ENCODE measurements around the gene TPRX1. TPM values are rescaled to one million over a fixed set of nuclear protein-coding genes. Genes with fewer than 3 reads are reported as not detected.
"Not testable (repeated sequence)": the region's sequence is repeated elsewhere in the genome, so short reads cannot be mapped to it uniquely, and the experiment has no call there.

The TPRX1 gene
- total RNA-seq, 2 experiments from 2014 or later = not detected

- Mint-ChIP-seq H3K9me3 (no peaks in the 10 kb centered on the region), H3K4me1 (ENCODE audit: low read depth) (no peaks in the 10 kb centered on the region), H3K4me3 (no peak overlapping the region), H3K27me3 (peaks cover 8% of the 10 kb centered on the region), H3K27ac (no peak overlapping the region), H3K36me3 (ENCODE audit: low read depth) (no peaks in the 10 kb centered on the region)
- intact Hi-C loops (cut with micrococcal nuclease) = no loop called here
- no peak for ATAC-seq
- no peak for TF ChIP-seq CTCF (IDR thresholded peaks at IDR 0.05)
- no peak for DNase-seq
- ChIA-PET CTCF (interaction anchor here (0.6 to 1.2 kb wide), 2 partner anchors 18 to 220 kb away, joined by 3 read pairs; no protein-coding TSS in a partner anchor), POLR2A (no interaction called here)
These were observed 7.6 kb downstream of the TPRX1 start for GRCh38 chr19:47796785-47797184.

GRCh38 chr19:47794526-47794925 is 9.8 kb downstream of the TPRX1 start:
- H3K9me3 Mint-ChIP-seq = no peaks in the 10 kb centered on the region
- ChIA-PET CTCF (interaction anchor here (0.8 to 1.0 kb wide), 2 partner anchors 14 to 404 kb away, joined by 3 to 4 read pairs; no protein-coding TSS in a partner anchor), POLR2A (interaction anchor here (0.6 kb wide), 1 partner anchor 20 kb away, joined by 3 read pairs; no protein-coding TSS in a partner anchor)
- no peak overlapping the region for H3K4me3 Mint-ChIP-seq
- H3K27me3 Mint-ChIP-seq = peaks cover 8% of the 10 kb centered on the region
- intact Hi-C loops (cut with micrococcal nuclease) = no loop called here
- ATAC-seq = no peak
- no peaks in the 10 kb centered on the region for H3K36me3 Mint-ChIP-seq (ENCODE audit: low read depth)
- TF ChIP-seq CTCF (IDR thresholded peaks at IDR 0.05) = no peak
- no peak for DNase-seq
- peaks cover 2% of the 10 kb centered on the region for H3K4me1 Mint-ChIP-seq (ENCODE audit: low read depth)
- H3K27ac Mint-ChIP-seq = no peak overlapping the region

DNA sequence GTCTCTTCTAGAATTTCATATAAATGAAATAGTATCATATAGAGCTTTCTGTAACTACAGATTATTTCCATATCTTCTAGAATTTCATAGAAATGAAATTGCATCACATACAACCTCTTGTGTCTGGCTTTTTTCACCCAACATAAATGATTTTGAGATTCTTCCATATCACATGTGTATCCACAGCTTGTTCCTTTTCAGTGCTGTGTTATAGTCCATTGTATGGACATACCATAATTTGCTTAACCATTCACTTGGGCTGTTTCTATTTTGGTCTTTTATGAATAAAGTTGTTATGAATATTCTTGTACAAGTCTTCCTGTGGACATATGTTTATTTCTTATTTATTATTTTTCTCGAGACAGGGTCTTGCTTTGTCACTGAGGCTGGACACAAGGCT is 11.7 kb downstream of the TPRX1 start:
- H3K9me3 Mint-ChIP-seq = no peaks in the 10 kb centered on the region
- CTCF ChIA-PET = interaction anchor here (0.7 to 1.6 kb wide), 3 partner anchors 27 to 80 kb away, joined by 3 to 4 read pairs (median 3); partner anchors contain the start of gene EHD2
- H3K27me3 Mint-ChIP-seq = peaks cover 3% of the 10 kb centered on the region
- POLR2A ChIA-PET = no interaction called here
- DNase-seq (no peak), ATAC-seq (no peak)
- H3K4me3 Mint-ChIP-seq = no peak overlapping the region
- intact Hi-C loops (cut with micrococcal nuclease) = no loop called here
- H3K4me1 Mint-ChIP-seq (ENCODE audit: low read depth) = peaks cover 5% of the 10 kb centered on the region
- H3K27ac Mint-ChIP-seq = no peak overlapping the region
- TF ChIP-seq CTCF (IDR thresholded peaks at IDR 0.05) = no peak
- H3K36me3 Mint-ChIP-seq (ENCODE audit: low read depth) = no peaks in the 10 kb centered on the region

DNA sequence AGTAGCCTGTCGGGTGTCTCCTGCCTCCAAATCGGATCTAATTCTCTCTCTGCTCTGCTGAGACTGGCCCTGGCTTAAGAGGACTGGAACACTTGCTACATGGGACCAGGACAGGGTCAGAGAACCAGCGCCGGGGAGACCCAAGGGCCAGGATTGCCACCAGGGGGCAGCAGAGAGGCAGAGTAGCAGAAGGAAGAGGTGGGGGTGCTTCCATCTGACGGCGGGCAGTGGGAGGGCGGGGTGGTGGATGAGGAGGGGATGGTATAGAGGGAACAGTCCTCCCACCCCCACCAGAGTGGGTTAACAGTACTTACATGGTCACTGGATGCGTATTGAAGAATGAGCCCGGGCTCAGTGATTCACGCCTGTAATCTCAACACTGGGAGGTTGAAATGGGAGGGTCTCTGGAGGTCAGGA is 13.9 kb downstream of the TPRX1 start:
- peak; percentile 97 for TF ChIP-seq CTCF (IDR thresholded peaks at IDR 0.05)

GRCh38 chr19:47789811-47790210 is 14.5 kb downstream of the TPRX1 start:
- H3K27me3 Mint-ChIP-seq; ATAC-seq; H3K4me1 Mint-ChIP-seq (ENCODE audit: low read depth); DNase-seq; H3K27ac Mint-ChIP-seq; H3K4me3 Mint-ChIP-seq; POLR2A ChIA-PET; H3K36me3 Mint-ChIP-seq (ENCODE audit: low read depth); intact Hi-C loops (cut with micrococcal nuclease); H3K9me3 Mint-ChIP-seq: not testable (repeated sequence)
- CTCF ChIA-PET = interaction anchor here (0.7 to 3.3 kb wide), 18 partner anchors 8 to 164 kb away, joined by 3 to 15 read pairs (median 4); partner anchors contain the start of gene EHD2

More for the DNA sequence above, 13.9 kb downstream of the TPRX1 start:
- Mint-ChIP-seq H3K4me3 (no peak overlapping the region), H3K27ac (no peak overlapping the region), H3K4me1 (ENCODE audit: low read depth) (peaks cover 5% of the 10 kb centered on the region), H3K36me3 (ENCODE audit: low read depth) (peaks cover under 1% of the 10 kb centered on the region), H3K27me3 (peaks cover 1% of the 10 kb centered on the region), H3K9me3 (no peaks in the 10 kb centered on the region)
- ChIA-PET POLR2A (no interaction called here), CTCF (interaction anchor here (0.7 to 3.3 kb wide), 19 partner anchors 8 to 165 kb away, joined by 3 to 15 read pairs (median 4); partner anchors contain the start of gene EHD2)
- intact Hi-C loops (cut with micrococcal nuclease) = no loop called here
- DNase-seq (peak; percentile 90), ATAC-seq (peak; percentile 86)

DNA sequence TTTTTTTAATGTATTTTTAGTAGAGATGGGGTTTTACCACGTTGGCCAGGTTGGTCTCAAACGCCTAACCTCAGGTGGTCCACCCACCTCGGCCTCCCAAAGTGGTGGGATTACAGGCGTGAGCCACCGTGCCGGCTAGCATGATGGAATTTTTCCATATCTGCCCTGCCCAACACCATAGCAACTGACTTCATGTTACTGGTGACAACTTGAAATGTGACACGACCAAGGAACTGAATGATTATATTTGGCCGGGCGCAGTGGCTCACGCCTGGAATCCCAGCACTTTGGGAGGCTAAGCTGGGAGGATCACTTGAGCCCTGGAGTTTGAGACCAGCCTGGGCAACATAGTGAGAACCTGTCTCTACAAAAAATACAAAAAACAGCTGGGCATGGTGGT is 17.0 kb downstream of the TPRX1 start:
- H3K9me3 Mint-ChIP-seq; POLR2A ChIA-PET; H3K27ac Mint-ChIP-seq; DNase-seq; H3K27me3 Mint-ChIP-seq; H3K4me1 Mint-ChIP-seq (ENCODE audit: low read depth); intact Hi-C loops (cut with micrococcal nuclease); H3K4me3 Mint-ChIP-seq; ATAC-seq: not testable (repeated sequence)
- CTCF ChIA-PET = interaction anchor here (2.1 kb wide), 1 partner anchor 22 kb away, joined by 9 read pairs; no protein-coding TSS in a partner anchor
- H3K36me3 Mint-ChIP-seq (ENCODE audit: low read depth) = peaks cover 15% of the 10 kb centered on the region

All from activated CD8-positive, alpha-beta T cell treated with anti-CD3 and anti-CD28 coated beads for 36 hours (primary cell).